Motor neuron (in vitro differentiated cells): ENCODE results near the gene HTR2C. TPM values are rescaled to one million over a fixed set of nuclear protein-coding genes. Genes with fewer than 3 reads are reported as not detected.

Experiments used
- ATAC-seq, 8 experiments: fragments of 200-7000 bp; cut with Tn5 transposase; replicated peaks in 6 of 8; 2 replicates each; pipeline ENCODE4 v1.8.0; 2021; ENCODE audit warnings: mild to moderate bottlenecking in 8 of 8, moderate library complexity in 8 of 8
- H3K27ac ChIP-seq, 2 donors: fragments of 250-450 bp; sonication (Bioruptor Pico); 2 replicates each; pipeline ENCODE4 v1.9.0; 2021; ENCODE audit warnings: antibody characterized with exemption in 2 of 2, mild to moderate bottlenecking in 2 of 2, moderate library complexity in 1 of 2
- H3K4me1 ChIP-seq, 2 donors: fragments of 250-450 bp; sonication (Bioruptor Pico); replicated peaks in 1 of 2; 2 replicates each; pipeline ENCODE4 v1.6.1; 2021; ENCODE audit warnings: antibody characterized with exemption in 2 of 2, mild to moderate bottlenecking in 2 of 2, moderate library complexity in 1 of 2
- H3K4me3 ChIP-seq, 5 donors: fragments of 250-450 bp; sonication (Bioruptor Pico); 2 replicates each; pipeline ENCODE4 v1.9.0; 2021; ENCODE audit warnings: antibody characterized with exemption in 5 of 5, mild to moderate bottlenecking in 5 of 5, moderate library complexity in 4 of 5
- WGBS, 10 experiments: fragments of 450-650 bp; shearing (Covaris generic); methylation state at CpG; one replicate each; pipeline ENCODE4 v1.0.0; 2022; 5-methylcytosine and 5-hydroxymethylcytosine counted together
- in situ Hi-C, 9 experiments: fragments of 400-800 bp; cut with MboI; loops; one replicate each; pipeline ENCODE4 v1.15.0; 2021; ENCODE audit warnings: low sequenced_read_pairs in 9 of 9, low pct_unique_long_range_greater_than_20kb in 2 of 9; ENCODE audit not compliant: unreplicated experiment in 9 of 9
- total RNA-seq, 8 experiments: library from RNA; unstranded; fragments of 300-600 nt; gene quantifications; 2 replicates each; pipeline versions ENCODE4 v1.2.3 to v1.2.4, GENCODE V29; 2022

The HTR2C gene
- total RNA-seq, 8 experiments from 2014 or later = 0.09 to 2.5 (median 0.21) TPM; not detected in 1

DNA sequence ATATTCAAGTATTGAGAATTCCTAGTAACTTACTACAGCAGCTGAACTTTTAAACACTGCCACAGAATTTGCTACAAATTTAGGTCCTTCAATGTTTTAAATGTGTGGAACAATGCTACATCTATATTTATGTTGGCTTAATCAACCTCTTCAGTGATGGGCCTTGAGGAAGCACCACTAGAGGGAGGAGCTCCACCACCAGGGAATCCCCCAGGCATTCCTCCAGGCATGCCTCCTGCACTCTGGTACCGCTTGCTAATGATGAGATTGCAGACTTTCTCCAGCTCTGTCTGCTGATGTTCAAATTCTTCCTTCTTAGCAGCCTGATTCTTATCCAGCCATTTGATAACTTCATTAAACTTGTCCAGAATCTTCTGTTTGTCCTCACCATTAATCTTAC, 190.8 kb downstream of the HTR2C start:
- in situ Hi-C loops = no loop called here
- Histone ChIP-seq H3K4me1 (no peaks in the 10 kb centered on the region), H3K27ac (no peak overlapping the region), H3K4me3 (no peak overlapping the region)
- 10 to 100% (median 80%) methylated on average over 1 of the region's 1 CpG; no CpG with 5 or more reads in 7 of the 10 experiments for WGBS, 10 experiments
- ATAC-seq = no peak

DNA sequence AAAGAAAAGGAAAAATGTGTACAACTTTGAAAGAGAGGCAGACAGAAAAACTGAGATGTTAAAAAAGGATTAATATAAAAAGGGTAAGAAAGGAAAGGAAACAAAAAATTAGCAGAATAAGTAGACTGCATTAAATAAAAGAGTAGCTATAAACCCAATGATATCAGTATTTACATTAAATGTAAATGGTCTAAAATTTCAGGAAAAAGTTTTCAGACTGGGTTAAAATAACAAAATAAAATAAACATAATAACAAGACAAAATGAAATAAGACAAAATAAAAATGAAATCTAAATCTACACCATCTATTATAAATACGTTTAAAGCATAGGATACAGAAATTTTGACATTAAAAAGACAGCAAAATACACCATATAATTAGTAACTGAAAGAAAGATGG, 199.0 kb downstream of the HTR2C start:
- in situ Hi-C loops = no loop called here
- ATAC-seq = no peak
- no peak overlapping the region for H3K4me3 ChIP-seq

DNA sequence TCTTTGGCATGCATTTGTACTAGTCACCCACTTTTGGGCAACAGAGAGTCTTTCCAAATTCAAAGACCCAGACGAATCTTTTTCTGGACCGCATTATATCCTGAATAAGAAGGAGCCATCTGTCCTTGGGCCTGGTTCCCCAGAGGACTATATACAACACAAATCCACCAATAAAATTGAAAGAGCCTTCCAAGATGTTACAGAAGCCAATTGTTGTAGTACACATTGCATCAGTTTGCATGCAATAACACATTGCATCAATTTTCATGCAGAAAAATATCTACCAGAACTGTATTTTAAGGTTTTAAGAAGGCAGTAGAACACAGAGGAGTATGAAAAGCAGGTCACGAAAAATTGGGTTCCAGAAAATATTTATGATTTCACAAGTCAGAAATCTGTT, 203.2 kb downstream of the HTR2C start:
- in situ Hi-C loops = no loop called here
- no peak overlapping the region for H3K27ac ChIP-seq
- 19 to 100% (median 60%) methylated on average over 1 to 3 of the region's 3 CpGs; no CpG with 5 or more reads in 3 of the 10 experiments for WGBS, 10 experiments
- H3K4me3 ChIP-seq = no peak overlapping the region
- no peaks in the 10 kb centered on the region for H3K4me1 ChIP-seq
- no peak for ATAC-seq

More for the DNA sequence above, 199.0 kb downstream of the HTR2C start:
- no peaks in the 10 kb centered on the region for H3K4me1 ChIP-seq
- WGBS, 10 experiments = 0 to 73% (median 29%) methylated on average over 1 of the region's 1 CpG; no CpG with 5 or more reads in 3 of the 10 experiments
- no peak overlapping the region for H3K27ac ChIP-seq

GRCh38 chrX:114797494-114797893, 213.6 kb downstream of the HTR2C start:
- H3K4me3 ChIP-seq = no peak overlapping the region
- H3K4me1 ChIP-seq = no peaks in the 10 kb centered on the region
- WGBS, 10 experiments = 0 to 100% (median 73%) methylated on average over 1 of the region's 1 CpG; no CpG with 5 or more reads in 6 of the 10 experiments
- ATAC-seq = no peak
- no peak overlapping the region for H3K27ac ChIP-seq
- in situ Hi-C loops = no loop called here

DNA sequence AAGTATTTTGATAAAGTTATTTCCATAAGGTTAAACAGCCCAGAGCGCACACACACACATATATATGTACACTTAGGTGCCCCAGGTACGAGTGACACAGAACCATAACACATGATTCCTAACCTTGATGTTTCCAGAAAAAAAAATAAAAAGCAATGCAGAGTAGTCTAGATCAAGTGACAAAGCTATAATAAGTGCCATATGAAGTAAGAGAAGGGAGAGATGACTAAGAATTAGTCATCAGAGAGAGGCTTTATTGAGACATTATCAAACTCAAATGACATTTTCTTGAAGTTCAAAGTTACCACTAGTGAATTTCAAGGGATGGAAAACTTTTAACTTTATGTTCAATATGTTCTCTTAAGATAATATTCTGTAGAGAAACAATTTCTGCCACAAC, 215.0 kb downstream of the HTR2C start:
- Histone ChIP-seq H3K4me1 (no peaks in the 10 kb centered on the region), H3K4me3 (no peak overlapping the region), H3K27ac (no peak overlapping the region)
- in situ Hi-C loops = no loop called here
- 0 to 83% (median 33%) methylated on average over 1 to 2 of the region's 2 CpGs; no CpG with 5 or more reads in 6 of the 10 experiments for WGBS, 10 experiments
- no peak for ATAC-seq

GRCh38 chrX:114800719-114801118, 216.8 kb downstream of the HTR2C start:
- H3K27ac ChIP-seq = no peak overlapping the region
- ATAC-seq = peak in 1 of 8 experiments; percentile 31
- no peaks in the 10 kb centered on the region for H3K4me1 ChIP-seq
- no peak overlapping the region for H3K4me3 ChIP-seq
- WGBS, 10 experiments = 0 to 97% (median 60%) methylated on average over 1 to 4 of the region's 4 CpGs; no CpG with 5 or more reads in 5 of the 10 experiments
- in situ Hi-C loops = no loop called here

DNA sequence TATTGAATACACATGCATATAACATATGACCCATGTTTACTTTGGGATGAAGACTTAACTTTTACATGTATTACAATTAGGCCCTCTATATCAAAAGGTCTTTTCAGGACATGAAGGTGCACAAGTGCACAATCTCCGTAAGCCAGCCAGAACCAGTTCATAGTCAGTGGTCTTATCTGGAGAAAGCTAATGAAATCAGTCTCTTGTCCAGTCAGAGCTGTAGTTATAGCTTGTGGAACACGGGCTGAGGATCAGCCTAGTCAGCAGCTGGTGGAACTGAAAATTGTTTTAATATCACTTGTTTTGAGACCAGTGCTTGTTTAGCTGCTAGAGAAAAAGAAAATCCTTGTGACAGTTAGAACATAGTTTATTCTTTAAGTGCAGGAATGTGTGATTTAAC, 235.6 kb downstream of the HTR2C start:
- WGBS, 10 experiments = 60 to 100% (median 80%) methylated on average over 1 to 2 of the region's 2 CpGs; no CpG with 5 or more reads in 7 of the 10 experiments
- Histone ChIP-seq H3K4me1 (no peaks in the 10 kb centered on the region), H3K27ac (no peak overlapping the region), H3K4me3 (no peak overlapping the region)
- peak in 5 of 8 experiments; percentile 25 to 59 (median 52) for ATAC-seq
- in situ Hi-C loops = no loop called here

DNA sequence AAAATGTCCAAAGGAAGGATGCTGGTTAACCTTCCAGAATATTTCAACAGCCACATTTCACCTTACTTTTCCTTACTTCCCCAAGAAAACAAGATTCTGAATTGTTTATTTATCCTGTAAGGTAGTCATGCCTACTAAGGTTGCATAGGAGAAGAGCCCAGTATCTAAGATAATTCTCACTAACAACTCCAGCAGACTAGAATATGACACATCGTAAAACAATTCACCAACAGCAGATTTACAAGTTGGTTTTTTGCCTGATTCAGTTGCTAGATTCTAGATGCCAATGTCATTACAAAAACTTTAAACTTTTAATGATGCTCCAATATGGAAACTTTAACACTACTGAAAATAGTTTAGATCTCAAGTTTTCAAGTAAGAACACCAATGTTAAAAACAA, 257.2 kb downstream of the HTR2C start:
- Histone ChIP-seq H3K4me1 (no peaks in the 10 kb centered on the region), H3K27ac (no peak overlapping the region), H3K4me3 (no peak overlapping the region)
- no peak for ATAC-seq
- WGBS, 10 experiments = 86 to 100% methylated on average over 1 of the region's 1 CpG; no CpG with 5 or more reads in 8 of the 10 experiments
- in situ Hi-C loops = no loop called here

- H3K4me3 ChIP-seq = no peak overlapping the region
- H3K27ac ChIP-seq = no peak overlapping the region
- no peak for ATAC-seq
- no peaks in the 10 kb centered on the region for H3K4me1 ChIP-seq
- WGBS, 10 experiments = 0 to 67% (median 57%) methylated on average over 1 of the region's 1 CpG; no CpG with 5 or more reads in 7 of the 10 experiments
- in situ Hi-C loops = no loop called here
Measured at GRCh38 chrX:114842181-114842580, 258.3 kb downstream of the HTR2C start.

GRCh38 chrX:114889481-114889880, 305.6 kb downstream of the HTR2C start:
- ATAC-seq = no peak

GRCh38 chrX:114903618-114904017, 319.7 kb downstream of the HTR2C start:
- in situ Hi-C loops = no loop called here
- no peak overlapping the region for H3K4me3 ChIP-seq
- H3K27ac ChIP-seq = no peak overlapping the region
- H3K4me1 ChIP-seq = no peaks in the 10 kb centered on the region
- ATAC-seq = no peak
- 67 to 100% (median 75%) methylated on average over 1 to 2 of the region's 3 CpGs; no CpG with 5 or more reads in 7 of the 10 experiments for WGBS, 10 experiments

More at GRCh38 chrX:114889481-114889880, 305.6 kb downstream of the HTR2C start:
- no peaks in the 10 kb centered on the region for H3K4me1 ChIP-seq
- H3K4me3 ChIP-seq = no peak overlapping the region
- in situ Hi-C loops = no loop called here
- WGBS, 10 experiments = 20 to 100% methylated on average over 1 of the region's 1 CpG; no CpG with 5 or more reads in 8 of the 10 experiments
- H3K27ac ChIP-seq = no peak overlapping the region

- in situ Hi-C loops = no loop called here
- 0 to 95% (median 83%) methylated on average over 1 to 2 of the region's 2 CpGs; no CpG with 5 or more reads in 7 of the 10 experiments for WGBS, 10 experiments
Measured at GRCh38 chrX:114905251-114905650, 321.4 kb downstream of the HTR2C start.

GRCh38 chrX:114906984-114907510, 323.2 kb downstream of the HTR2C start:
- 15 to 100% (median 54%) methylated on average over 1 to 8 of the region's 9 CpGs; no CpG with 5 or more reads in 6 of the 10 experiments for WGBS, 10 experiments
- H3K4me1 ChIP-seq = no peaks in the 10 kb centered on the region
- ATAC-seq = peak in 1 of 8 experiments; percentile 67
- in situ Hi-C loops = no loop called here
- H3K4me3 ChIP-seq = no peak overlapping the region
- no peak overlapping the region for H3K27ac ChIP-seq

More at GRCh38 chrX:114905251-114905650, 321.4 kb downstream of the HTR2C start:
- Histone ChIP-seq H3K4me3 (no peak overlapping the region), H3K4me1 (no peaks in the 10 kb centered on the region), H3K27ac (no peak overlapping the region)
- ATAC-seq = no peak

GRCh38 chrX:114924423-114924822, 340.5 kb downstream of the HTR2C start:
- no peak for ATAC-seq
- H3K27ac ChIP-seq = no peak overlapping the region
- no peak overlapping the region for H3K4me3 ChIP-seq
- WGBS, 10 experiments = 0 to 100% (median 67%) methylated on average over 1 of the region's 3 CpGs; no CpG with 5 or more reads in 5 of the 10 experiments
- no peaks in the 10 kb centered on the region for H3K4me1 ChIP-seq
- in situ Hi-C loops = no loop called here
